AG08395 (cell line): ENCODE measurements around the gene SLC2A13.
"Not testable (repeated sequence)": the region's sequence is repeated elsewhere in the genome, so short reads cannot be mapped to it uniquely, and the experiment has no call there.

Experiments
- DNase-seq: peaks from one replicate; pipeline ENCODE4 v3.0.0; 2012; ENCODE audit warnings: mixed read lengths, low spot score

SLC2A13 gene

DNA sequence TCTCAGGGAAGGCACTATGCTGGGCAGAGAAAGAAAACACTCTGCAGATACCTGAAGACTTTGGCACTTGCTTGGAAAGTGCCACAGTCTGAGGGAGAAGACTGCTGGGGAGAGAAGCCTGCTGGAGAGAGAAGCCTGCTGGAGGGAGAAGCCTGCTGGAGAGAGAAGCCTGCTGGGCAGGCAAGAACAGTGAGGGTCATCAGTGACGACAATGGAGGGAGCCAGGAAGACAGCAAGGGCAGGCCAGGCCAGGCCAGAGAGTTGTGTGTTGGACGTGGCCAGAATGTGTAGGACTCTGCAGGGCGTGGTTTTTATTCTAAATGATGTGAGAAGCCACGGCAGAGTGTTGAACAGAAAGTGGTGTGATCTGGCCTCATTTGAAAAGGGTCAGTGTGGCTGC lies 301.0 kb downstream of the SLC2A13 start:
- no peak for DNase-seq

DNA sequence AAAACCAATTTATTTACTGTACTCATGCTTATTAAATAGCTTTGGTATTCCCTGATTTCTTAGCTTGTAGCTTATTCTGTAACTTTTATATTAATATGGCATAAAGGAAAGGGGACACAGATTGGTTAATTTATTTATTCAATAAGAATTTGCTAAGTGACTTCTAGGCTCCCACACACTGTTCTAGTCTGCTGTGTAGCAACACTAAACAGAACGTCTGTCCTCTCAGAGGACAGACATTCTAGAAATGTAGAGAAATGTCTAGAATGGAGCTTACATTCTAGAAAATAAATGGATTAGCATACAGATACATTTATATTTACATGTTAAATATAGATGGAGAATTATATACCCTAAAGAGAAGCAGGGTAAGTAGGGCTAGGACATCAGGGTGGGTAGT lies 301.4 kb downstream of the SLC2A13 start:
- no peak for DNase-seq

DNA sequence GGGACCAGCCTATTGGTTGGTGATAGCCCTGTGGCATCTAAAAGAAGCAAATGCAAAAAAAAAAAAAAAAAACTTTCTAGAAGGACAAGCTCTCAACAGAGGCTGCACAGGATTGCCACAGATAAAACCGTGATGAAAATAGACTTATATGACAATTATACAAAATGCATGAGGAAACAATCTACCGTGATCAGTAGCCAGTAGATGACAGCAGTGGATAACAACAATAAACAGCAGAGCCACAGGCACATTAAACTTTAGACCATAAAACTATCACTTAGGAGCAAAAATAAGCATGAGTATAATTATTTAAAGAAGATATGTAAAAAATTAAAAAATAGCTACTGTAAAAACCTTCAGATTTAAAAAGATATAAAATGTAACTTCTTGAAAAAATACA lies 302.7 kb downstream of the SLC2A13 start:
- DNase-seq = no peak

DNA sequence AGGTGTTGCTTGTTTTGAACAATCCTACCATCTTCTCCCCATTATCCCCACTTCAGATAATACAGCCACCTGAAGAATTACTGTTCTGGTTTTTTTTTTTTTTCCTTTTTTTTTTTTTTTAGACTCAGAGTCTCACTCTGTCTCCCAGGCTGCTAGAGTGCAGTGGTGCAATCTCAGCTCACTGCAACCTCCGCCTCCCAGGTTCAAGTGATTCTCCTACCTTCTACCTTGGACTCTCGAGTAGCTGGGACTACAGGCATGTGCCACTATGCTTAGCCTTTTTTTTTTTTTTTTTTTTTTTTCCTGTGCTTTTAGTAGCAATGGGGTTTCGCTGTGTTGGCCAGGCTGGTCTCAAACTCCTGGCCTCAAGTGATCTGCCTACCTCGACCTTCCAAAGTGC lies 306.9 kb downstream of the SLC2A13 start:
- DNase-seq = no peak

DNA sequence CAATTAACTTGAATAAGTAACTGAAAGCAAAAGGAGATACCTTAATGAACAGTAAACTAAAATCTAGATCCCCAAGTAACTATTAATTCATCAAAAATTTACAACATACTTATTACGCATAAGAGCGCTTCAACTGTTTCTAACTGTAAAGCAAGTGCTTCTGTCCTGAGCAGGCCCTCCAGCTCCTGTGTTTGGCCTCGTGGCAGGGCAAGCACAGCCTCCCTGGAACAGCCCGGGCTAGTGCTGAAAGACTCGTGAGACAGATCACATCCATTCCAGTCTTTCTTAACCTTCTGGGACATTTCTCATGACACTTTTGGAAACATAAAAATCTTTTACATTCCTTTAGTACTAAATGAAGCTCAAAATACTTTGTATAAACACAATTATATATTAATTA lies 307.5 kb downstream of the SLC2A13 start:
- no peak for DNase-seq

DNA sequence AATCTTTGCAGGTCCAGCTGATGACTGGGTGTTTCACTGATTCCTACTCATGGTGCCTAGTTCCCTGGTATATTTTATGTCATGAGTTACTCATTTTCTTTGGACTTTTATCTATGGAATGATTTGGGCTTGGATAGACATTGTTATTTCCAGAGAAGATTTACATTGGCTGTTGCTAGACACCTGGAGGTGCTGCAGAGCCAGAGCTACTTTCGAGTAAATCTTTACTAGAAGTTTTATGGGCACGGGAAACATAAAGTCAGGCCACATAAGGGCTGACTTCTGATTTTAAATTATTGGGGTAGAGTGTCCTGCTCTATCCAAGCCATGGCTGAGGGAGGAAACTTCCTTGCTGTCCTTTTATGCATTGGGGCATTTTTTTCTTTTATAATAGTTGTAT lies 310.4 kb downstream of the SLC2A13 start:
- DNase-seq = no peak

DNA sequence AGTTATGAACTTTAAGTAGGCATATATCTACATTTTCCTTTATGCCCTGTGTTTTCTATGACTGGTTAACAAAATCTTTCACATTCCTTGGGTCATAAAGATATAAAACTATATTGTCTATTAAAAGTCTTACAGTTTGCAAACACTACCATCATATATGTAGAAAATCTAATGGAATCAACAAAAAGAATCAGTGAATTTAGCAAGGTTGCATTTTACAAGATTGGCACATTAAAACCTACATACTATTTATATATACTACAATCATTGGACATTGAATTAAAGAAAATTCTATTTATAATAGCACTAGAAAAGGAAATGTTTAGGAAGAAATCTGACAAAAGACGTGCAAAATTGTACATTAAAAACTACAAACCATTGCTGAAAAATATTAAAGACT lies 312.9 kb downstream of the SLC2A13 start:
- no peak for DNase-seq

DNA sequence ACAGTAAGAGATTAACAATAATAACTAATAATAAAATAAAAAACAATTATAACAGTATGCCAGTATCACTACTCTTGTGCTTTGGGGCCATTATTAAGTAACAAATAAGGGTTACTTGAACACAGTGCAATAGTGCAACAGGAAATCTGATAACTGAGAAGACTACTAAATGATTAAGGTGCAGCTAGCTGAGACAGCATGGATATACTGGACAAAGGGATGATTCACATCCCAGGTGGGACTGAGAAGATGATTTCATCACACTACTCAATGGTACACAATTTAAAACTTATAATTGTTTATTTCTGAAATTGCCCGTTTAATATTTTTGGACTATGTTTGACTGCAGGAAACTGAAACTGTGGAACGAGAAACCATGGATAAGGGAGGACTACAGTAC lies 317.6 kb downstream of the SLC2A13 start:
- DNase-seq = no peak

DNA sequence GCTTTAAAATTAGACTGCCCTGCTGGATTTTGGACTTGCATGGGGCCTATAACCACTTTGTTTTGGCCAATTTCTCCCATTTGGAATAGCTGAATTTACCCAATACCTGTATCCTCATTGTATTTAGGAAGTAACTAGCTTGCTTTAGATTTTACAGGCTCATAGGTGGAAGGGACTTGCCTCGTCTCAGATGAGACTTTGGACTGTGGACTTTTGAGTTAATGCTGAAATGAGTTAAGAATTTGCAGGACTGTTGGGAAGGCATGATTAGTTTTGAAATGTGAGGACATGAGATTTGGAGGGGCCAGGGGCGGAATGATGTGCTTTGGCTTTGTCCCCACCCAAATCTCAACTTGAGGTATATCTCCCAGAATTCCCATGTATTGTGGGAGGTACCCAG lies 320.1 kb downstream of the SLC2A13 start:
- not testable (repeated sequence) for DNase-seq

DNA sequence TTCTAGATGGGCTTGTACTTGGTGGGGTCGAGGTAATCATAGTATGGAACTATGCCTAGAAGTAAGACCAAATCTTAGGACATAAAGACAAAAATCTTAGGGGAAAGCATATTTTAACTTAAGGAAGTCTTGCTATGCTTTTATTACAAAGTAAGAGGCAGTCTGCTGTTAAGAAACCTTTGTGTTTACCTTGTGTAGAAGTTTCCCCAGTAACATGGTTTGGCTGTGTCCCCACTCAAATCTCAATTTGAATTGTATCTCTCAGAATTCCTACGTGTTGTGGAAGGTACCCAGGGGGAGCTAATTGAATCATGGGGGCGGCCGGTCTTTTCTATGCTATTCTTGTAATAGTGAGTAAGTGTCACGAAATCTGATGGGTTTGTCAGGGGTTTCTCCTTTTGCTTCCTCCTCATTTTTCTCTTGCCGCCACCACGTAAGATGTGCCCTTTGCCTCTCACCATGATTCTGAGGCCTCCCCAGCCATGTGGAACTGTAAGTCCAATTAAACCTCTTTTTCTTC lies 323.8 kb downstream of the SLC2A13 start:
- no peak for DNase-seq

DNA sequence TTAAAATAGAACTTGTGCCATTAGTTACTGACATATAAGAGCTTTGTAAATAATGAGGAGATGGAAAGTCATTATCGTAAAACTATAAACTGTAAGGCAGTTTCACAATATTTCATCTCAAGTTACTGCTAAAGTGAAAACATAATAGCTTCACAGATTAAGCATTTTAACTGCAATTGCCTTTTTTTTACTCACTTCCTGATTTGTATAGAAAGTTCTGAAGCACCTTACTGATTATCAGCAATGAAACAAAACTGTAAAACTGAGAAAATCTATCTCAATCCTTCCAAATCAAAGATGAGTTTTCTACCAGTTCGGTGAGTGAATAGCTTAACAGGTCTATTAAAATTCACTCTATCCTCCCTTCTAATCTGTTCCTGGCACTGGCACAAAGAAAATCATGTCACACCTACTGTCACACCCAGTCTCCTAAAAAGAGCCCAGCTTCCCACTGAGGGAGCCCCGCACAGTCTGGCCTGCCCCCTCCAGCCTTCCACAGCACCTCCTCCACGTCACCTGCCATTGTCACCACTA lies 324.9 kb downstream of the SLC2A13 start:
- no peak for DNase-seq

DNA sequence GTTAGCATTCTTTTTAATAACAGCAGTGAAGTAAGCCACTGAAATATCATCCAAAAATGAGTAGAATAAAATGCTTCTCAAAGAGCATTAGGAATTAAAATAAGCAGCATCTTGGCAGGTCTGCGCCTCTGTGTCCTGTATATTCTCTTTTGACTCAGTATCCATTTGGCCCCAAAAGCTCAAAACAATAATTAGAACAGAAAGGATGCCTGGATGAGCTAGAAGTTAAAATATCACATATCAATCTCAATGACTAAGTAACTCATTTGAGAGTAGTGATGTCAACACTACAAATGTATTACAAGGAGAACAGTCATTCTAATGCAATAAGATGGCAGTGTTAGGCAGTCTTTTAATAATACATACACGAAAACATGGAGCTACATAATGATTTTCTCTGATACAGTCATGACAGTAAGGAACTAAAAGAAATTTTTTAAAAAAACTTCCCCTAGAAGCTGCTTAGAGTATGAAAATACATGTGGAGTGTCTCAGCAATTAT lies 325.4 kb downstream of the SLC2A13 start:
- no peak for DNase-seq

DNA sequence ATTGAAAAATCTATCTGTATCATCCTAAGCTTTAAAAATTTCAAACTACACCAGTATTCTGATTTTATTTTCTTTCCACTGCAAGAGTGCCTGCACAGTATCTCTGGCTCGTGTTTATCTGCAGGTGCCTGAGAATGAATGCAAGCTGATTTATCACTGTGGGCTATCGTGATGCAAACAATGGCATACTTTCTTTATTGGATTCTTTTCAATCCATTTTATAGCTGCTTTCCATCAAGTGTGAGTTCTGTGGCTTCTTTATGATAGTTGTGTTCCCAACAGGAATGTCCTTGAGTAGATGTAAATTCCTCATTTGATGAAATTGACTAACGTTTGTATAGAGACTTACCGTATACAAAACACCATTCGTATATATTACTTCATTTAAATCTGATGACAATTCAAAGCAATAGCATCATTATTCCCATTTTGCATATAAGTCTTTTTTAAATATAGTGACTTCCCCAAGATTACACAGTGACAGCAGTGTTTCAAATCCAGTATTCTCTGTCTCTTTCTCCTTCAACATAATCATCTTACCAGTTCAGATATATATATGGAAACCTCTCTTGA lies 326.0 kb downstream of the SLC2A13 start:
- no peak for DNase-seq

DNA sequence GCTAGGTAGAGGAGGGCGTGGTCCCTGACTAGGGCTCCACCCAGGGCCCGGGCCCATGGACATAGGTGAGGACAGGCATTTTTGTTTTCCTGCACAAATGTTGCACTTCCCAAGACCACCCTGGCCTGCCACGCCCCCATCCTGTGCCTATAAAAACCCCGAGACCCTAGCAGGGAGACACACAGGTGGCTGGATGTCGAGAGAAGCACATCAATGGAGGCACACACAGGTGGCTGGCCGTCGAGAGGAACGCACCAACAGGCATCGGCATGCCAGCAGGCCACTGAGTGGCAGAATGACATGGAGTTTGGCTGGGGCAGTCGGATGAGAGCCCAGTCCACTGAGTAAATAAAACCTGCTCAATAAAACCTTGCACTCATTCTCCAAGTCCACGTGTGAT lies 328.4 kb downstream of the SLC2A13 start:
- no peak for DNase-seq

DNA sequence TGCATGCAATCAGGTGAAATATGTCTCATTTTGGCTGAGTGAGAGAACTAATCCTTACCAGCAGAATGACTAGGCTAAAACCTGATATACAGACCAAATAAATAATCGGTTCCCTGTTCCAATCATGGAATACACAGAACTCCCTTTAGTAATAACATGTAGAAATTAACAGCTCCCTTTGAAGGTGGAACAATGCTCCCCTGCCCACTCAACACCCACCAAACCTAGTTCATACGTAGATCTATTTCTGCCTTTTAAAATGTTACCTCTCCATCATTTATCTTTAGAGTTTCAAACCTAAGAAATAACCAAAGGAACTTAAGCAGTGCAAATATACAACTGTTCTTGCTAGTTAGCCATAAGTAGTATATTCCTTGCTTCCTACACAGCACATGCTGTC lies 332.6 kb downstream of the SLC2A13 start:
- no peak for DNase-seq

DNA sequence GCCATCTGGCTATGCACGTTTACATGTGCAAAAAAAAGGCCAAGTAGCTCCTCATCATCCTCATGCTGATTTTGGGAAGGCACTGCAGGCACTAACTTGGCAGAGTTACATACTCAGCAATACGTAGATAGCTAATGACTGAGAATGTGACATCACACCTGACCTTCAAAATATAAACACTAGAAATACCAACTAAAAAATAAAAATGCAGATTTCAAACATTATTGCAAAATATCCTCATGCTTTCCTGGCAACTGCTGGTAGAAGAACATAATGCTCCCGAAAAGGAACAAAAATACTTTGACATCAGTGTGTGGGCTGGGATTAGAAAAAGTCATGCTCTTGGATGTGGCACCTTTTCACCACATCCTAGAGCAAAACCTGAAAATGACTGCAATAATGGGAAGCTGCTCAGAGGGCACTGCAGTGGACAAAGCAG lies 333.0 kb downstream of the SLC2A13 start:
- no peak for DNase-seq

DNA sequence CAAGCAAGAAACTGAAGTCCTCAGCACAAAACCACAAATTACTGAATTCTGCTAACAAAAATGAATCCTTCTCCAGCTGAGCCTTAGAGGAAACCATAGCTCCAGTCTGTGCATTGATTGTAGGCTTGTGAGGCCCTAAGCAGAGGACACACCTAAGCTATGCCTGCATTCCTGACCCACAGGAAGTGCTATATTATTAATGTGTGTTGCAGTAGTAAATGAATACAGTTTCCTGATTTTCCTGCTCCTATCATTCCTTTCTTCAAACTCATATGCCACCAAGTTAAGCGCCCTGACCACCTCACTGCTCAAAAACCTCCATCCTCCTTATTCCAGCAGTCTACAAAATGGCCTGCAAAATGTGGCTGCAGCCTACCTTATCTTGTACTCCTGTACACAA lies 334.4 kb downstream of the SLC2A13 start:
- DNase-seq = no peak

DNA sequence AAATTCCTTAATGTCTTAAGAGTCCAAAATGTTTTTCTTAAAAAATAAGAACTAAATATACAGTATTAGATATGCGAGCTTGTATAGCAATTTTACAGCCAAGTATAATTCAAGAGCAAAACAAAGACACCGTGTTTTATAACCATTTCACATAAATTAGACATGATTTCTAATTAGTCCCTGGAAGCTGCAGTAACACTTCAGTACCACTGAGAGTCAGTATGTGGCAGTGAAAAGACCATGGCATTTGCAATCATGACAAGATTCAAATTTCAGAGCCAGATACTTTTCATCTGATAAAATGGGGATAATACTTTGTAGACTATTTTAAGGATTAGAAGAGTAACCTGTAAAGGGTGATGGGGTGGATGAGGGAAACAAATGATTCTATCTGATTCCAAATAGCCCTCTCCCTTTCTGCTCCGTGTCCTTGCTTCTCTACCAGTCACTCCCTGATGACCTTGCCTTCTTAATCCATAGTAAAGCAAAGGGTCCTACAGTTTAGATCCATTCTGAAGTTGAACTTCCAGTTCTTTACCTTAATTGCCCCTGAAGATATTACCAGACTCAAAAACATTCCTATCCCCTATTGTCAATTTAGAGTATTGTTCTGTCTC lies 340.8 kb downstream of the SLC2A13 start:
- peak; percentile 70 for DNase-seq

DNA sequence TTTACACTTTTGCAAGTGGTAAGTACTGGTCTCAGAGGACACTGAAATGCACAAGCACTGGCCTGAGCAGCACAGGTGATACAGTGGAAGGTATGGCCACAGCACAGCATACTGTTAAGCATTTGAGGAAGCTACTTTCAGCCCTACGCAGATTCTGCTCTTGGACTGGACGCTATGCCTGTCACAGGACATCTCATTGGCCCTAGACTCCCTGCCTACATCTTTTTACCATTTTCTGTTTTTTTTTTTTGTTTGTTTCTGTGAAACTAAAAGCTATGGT lies 342.1 kb downstream of the SLC2A13 start:
- DNase-seq = no peak

DNA sequence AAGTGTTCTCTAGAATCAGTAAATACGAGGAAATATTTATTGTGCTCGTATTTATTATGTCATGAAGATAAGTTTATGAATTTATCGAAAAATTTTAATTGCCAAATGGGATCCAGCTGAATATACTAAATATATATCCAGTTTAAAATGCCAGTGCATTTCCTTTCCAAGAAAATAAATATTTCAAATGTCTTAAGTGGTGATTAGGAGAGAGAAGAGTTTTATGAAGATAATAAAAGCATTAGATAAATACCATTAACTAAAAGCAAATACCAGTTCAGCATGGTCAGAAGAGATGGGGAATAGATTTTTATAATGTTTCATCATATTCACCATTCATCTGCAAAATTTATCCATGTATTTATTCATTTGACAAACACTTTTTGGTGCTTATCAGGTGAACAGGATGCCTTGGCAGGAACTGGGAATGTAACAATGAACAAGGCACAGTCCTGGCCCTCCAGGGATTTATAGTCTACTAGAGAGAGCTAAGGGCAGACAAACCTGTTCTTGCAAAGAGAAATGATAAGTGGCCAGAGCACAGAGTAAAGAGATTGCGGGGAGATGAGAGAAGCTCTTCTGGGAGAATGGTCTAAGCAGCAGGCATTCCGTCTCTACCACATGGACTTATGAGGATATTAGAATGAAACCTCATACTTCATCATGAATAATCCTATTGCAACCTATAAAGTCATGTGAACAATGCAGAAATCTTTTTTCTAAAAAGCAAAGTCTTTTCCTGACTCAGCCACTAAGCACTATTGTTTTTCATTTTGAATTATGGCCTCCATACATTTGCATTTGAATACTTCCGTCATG lies 342.6 kb downstream of the SLC2A13 start:
- DNase-seq = no peak

DNA sequence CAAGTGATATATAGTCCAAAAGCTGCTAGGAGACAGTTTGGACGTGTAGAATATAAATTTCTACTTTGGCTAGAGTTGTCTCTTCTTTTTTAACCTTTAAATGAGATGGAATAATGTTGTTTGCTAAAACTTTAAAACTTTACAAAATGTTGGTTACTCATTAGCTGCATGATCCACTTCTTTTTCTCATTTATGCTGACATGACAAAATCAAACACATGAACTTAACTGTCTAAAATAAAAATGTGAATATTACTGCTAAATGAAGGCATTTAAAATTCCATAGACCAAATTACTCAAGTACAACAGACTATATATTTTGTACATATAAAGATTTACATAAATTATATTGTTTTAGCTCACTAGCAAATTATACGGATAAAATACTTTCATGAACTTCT lies 350.4 kb downstream of the SLC2A13 start:
- DNase-seq = no peak

DNA sequence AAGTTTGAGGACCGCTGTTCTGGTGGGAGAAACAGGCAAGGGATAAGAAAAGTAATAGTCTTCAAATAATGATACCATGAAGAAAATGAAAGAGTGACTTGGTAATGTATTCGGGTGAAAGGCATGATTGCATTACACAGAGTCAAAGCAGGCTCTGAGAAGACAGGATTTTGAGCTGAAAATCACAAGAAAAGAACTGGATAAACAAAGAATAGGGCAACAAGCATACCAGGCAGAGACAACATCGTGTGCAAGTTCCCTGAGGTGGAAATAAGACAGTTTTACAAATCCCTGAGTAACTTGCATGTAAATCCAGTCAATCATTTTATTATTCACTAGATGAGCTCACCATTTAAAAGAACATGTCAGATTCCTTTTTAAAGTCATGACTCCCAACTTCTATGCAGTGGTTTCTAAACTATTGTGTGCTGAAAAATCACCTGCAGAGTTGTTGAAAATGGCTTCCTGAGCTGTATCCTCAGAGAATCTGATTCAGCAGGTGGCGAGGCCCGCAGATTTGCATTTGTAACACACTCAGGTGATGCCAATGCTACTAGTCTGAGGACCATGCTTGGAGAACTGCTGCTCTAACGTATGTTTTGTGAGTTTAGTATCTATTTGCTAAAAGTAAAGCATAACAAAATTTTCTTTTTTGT lies 353.3 kb downstream of the SLC2A13 start:
- no peak for DNase-seq

DNA sequence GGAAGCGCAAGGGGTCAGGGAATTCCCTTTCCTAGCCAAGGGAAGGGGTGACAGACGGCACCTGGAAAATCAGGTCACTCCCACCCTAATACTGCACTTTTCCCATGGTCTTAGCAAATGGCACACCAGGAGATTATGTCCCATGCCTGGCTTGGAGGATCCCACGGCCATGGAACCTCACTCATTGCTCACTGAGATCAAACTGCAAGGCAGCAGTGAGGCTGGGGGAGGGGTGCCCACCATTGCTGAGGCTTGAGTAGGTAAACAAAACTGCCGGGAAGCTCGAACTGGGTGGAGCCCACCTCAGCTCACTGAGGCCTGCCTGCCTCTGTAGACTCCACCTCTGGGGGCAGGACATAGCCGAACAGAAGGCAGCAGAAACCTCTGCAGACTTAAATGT lies 359.7 kb downstream of the SLC2A13 start:
- DNase-seq = not testable (repeated sequence)
